Subcutaneous abdominal adipose tissue (tissue), 5 donors: Measurements from ENCODE around the gene OCA2.

Experiments
- H3K27ac ChIP-seq: one replicate; pipeline ENCODE4 v1.7.0; 2013; ENCODE audit warnings: low read depth, mild to moderate bottlenecking, inconsistent platforms, low read length, moderate library complexity
- H3K27me3 ChIP-seq, 5 donors: one replicate each; pipeline ENCODE4 v1.7.0; 2013; ENCODE audit warnings: low read length in 5 of 5, inconsistent platforms in 1 of 5; ENCODE audit not compliant: control insufficient read depth in 5 of 5, insufficient read depth in 4 of 5
- H3K36me3 ChIP-seq, 5 donors: one replicate each; pipeline ENCODE4 v1.7.0; 2013; ENCODE audit warnings: low read length in 5 of 5; ENCODE audit not compliant: control insufficient read depth in 5 of 5, insufficient read depth in 5 of 5
- H3K4me1 ChIP-seq, 5 donors: one replicate each; pipeline ENCODE4 v1.7.0; 2013; ENCODE audit warnings: low read length in 5 of 5, mild to moderate bottlenecking in 3 of 5, moderate library complexity in 1 of 5; ENCODE audit not compliant: control insufficient read depth in 5 of 5, insufficient read depth in 5 of 5
- H3K4me3 ChIP-seq, 5 donors: one replicate each; pipeline ENCODE4 v1.7.0; 2013; ENCODE audit warnings: low read length in 5 of 5, low read depth in 1 of 5
- H3K9ac ChIP-seq, 5 donors: one replicate each; pipeline ENCODE4 v1.7.0; 2013; ENCODE audit warnings: low read length in 5 of 5, mild to moderate bottlenecking in 4 of 5, moderate library complexity in 3 of 5
- H3K9me3 ChIP-seq, 5 donors: one replicate each; pipeline ENCODE4 v1.7.0; 2013; ENCODE audit warnings: low read length in 5 of 5; ENCODE audit not compliant: control insufficient read depth in 5 of 5
- donor health status: healthy.
- donor health status: healthy.
- donor health status: healthy.
- donor health status: healthy.
- donor health status: healthy.

The OCA2 gene

GRCh38 chr15:28131400-28131799, 32.3 kb upstream of the OCA2 start:
- Histone ChIP-seq H3K27me3 (no peaks in the 10 kb centered on the region), H3K4me1 (no peaks in the 10 kb centered on the region), H3K9ac (no peak overlapping the region), H3K4me3 (no peak overlapping the region), H3K9me3 (no peaks in the 10 kb centered on the region), H3K36me3 (peaks cover 11 to 61% (median 57%) of the 10 kb centered on the region in 5 donors), H3K27ac (no peak overlapping the region)

- Histone ChIP-seq H3K4me1 (no peaks in the 10 kb centered on the region), H3K27me3 (no peaks in the 10 kb centered on the region), H3K27ac (no peak overlapping the region), H3K9me3 (no peaks in the 10 kb centered on the region), H3K9ac (no peak overlapping the region), H3K36me3 (peaks cover 11 to 61% (median 57%) of the 10 kb centered on the region in 5 donors), H3K4me3 (no peak overlapping the region)
These were observed 31.5 kb upstream of the OCA2 start for GRCh38 chr15:28130651-28131050.

- Histone ChIP-seq H3K27ac (no peak overlapping the region), H3K4me1 (no peaks in the 10 kb centered on the region), H3K9me3 (no peaks in the 10 kb centered on the region), H3K9ac (no peak overlapping the region), H3K36me3 (peaks cover 9 to 67% (median 64%) of the 10 kb centered on the region in 5 donors), H3K27me3 (no peaks in the 10 kb centered on the region), H3K4me3 (no peak overlapping the region)
These were observed 30.2 kb upstream of the OCA2 start for GRCh38 chr15:28129231-28129848.

GRCh38 chr15:28128031-28128430, 28.9 kb upstream of the OCA2 start:
- H3K27me3 ChIP-seq = no peaks in the 10 kb centered on the region
- no peaks in the 10 kb centered on the region for H3K9me3 ChIP-seq
- H3K27ac ChIP-seq = no peak overlapping the region
- H3K4me3 ChIP-seq = no peak overlapping the region
- H3K4me1 ChIP-seq = no peaks in the 10 kb centered on the region
- no peak overlapping the region for H3K9ac ChIP-seq
- peaks cover 2 to 76% (median 71%) of the 10 kb centered on the region in 5 donors for H3K36me3 ChIP-seq

GRCh38 chr15:28127036-28127435, 27.9 kb upstream of the OCA2 start:
- H3K9me3 ChIP-seq = no peaks in the 10 kb centered on the region
- peaks cover 2 to 77% (median 74%) of the 10 kb centered on the region in 5 donors for H3K36me3 ChIP-seq
- no peak overlapping the region for H3K27ac ChIP-seq

GRCh38 chr15:28125673-28126651, 26.8 kb upstream of the OCA2 start:
- Histone ChIP-seq H3K27ac (no peak overlapping the region), H3K27me3 (no peaks in the 10 kb centered on the region), H3K9ac (no peak overlapping the region), H3K9me3 (no peaks in the 10 kb centered on the region), H3K36me3 (peaks cover 2 to 76% (median 72%) of the 10 kb centered on the region in 5 donors), H3K4me1 (no peaks in the 10 kb centered on the region), H3K4me3 (no peak overlapping the region)

More at GRCh38 chr15:28127036-28127435, 27.9 kb upstream of the OCA2 start:
- H3K4me1 ChIP-seq = no peaks in the 10 kb centered on the region
- H3K27me3 ChIP-seq = no peaks in the 10 kb centered on the region
- H3K9ac ChIP-seq = no peak overlapping the region
- H3K4me3 ChIP-seq = no peak overlapping the region

- peaks cover 6 to 76% (median 72%) of the 10 kb centered on the region in 5 donors for H3K36me3 ChIP-seq
- H3K9me3 ChIP-seq = no peaks in the 10 kb centered on the region
- no peak overlapping the region for H3K9ac ChIP-seq
- no peak overlapping the region for H3K4me3 ChIP-seq
- H3K27ac ChIP-seq = no peak overlapping the region
- H3K4me1 ChIP-seq = no peaks in the 10 kb centered on the region
- H3K27me3 ChIP-seq = no peaks in the 10 kb centered on the region
These were observed 25.7 kb upstream of the OCA2 start for GRCh38 chr15:28124841-28125240.

- Histone ChIP-seq H3K9ac (no peak overlapping the region), H3K4me3 (no peak overlapping the region), H3K27me3 (no peaks in the 10 kb centered on the region), H3K4me1 (no peaks in the 10 kb centered on the region), H3K9me3 (no peaks in the 10 kb centered on the region), H3K36me3 (peaks cover 6 to 76% (median 68%) of the 10 kb centered on the region in 5 donors), H3K27ac (no peak overlapping the region)
These were observed 24.4 kb upstream of the OCA2 start for GRCh38 chr15:28123408-28124023.

- peaks cover 6 to 81% (median 72%) of the 10 kb centered on the region in 5 donors for H3K36me3 ChIP-seq
- no peaks in the 10 kb centered on the region for H3K27me3 ChIP-seq
- H3K4me1 ChIP-seq = no peaks in the 10 kb centered on the region
- no peak overlapping the region for H3K27ac ChIP-seq
- no peaks in the 10 kb centered on the region for H3K9me3 ChIP-seq
- no peak overlapping the region for H3K4me3 ChIP-seq
- no peak overlapping the region for H3K9ac ChIP-seq
These were observed 23.2 kb upstream of the OCA2 start for GRCh38 chr15:28122038-28122949.
